Measurements from ENCODE around the gene DOC2B.

DOC2B gene

GRCh38 chr17:160336-160735 lies 21.1 kb downstream of the DOC2B start:
- DNase-seq, result no peak

DNA sequence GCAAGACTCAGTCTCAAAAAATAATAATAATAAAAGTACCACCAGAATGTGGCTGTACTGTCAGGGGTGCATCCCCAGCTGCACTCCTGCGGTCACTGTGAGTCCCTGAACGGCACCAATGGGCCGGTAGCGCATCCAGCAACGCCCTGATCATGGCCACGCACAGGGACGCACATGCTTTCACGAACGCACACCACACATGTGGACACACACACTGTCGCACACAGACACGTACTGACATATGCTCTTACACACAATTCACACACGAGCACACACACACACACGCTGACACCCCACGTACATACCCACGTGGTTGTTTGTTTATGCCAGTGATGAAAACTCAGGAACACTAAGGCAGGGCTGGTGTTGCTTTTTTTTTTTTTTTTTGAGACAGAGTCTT lies 21.8 kb downstream of the DOC2B start:
- DNase-seq, result no peak

- no peak for DNase-seq
These were observed 23.1 kb downstream of the DOC2B start for GRCh38 chr17:158379-158778.

GRCh38 chr17:157901-158300 lies 23.5 kb downstream of the DOC2B start:
- no peak for DNase-seq

DNA sequence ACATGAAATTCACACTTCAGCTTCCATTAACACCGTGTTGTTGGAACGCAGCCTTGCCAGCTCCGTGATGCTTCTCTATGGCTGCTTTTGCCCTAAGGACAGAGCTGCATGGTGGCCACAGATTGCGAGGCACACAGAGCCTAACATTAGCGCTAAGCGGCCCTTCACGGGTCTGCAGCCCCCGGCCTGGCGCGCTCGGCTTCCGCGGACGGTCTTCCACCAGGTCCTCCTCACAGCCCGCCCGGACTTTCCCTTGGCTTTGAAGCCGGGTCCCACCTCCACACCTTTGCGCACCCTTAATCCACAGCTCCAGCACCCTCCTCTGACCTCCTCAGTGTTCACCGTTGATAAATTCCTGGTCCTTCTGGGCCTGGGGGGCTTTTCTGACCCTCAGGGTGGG lies 24.5 kb downstream of the DOC2B start:
- no peak for DNase-seq

DNA sequence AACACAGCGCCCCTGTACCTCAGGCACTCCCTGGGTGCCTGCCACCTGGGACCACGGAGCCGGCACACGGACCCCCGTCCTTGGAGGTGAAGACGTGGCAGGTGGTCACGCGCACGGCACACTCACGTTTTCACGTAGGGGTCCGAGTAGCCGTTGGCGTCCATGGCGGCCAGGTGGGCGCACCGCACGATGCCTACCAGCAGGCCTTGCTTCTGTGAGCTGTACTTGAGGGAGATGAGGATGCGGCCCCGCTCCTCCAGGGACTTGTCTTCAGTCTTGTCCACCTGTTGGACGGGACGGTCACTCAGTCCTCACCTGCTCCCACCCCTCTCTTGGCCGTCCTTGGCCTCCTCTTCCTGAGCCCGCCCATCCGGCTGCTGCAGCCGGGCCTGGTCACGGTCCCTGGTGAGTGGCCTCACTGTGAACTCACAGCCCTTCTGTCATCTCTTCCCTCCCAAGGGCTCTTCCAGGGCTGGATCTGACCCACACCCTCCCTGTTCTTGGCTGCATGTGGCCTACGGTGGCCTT lies 25.3 kb downstream of the DOC2B start:
- no peak for DNase-seq

DNA sequence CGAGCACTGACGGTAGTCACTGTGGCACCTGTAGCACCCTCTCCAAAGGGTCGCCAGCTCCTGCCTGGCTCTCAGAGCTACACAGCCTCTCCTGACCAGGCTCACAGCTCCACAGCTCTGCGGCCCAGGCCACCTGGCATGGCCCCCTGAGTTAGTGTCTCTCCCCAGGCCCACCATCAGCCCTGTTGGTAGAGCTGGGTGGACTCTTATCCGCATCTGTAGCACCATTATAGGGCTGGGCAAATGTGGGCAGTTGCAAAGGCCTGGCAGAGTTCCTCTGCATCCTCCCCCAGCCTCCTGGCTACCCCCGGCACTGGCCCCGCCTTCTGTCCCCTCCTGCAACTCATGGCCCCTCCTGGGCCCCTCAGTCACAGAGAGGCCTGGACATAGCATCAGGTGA lies 25.9 kb downstream of the DOC2B start:
- no peak for DNase-seq

GRCh38 chr17:153851-154250 lies 27.6 kb downstream of the DOC2B start:
- no peak for DNase-seq

GRCh38 chr17:152860-153420 lies 28.5 kb downstream of the DOC2B start:
- no peak for DNase-seq

DNA sequence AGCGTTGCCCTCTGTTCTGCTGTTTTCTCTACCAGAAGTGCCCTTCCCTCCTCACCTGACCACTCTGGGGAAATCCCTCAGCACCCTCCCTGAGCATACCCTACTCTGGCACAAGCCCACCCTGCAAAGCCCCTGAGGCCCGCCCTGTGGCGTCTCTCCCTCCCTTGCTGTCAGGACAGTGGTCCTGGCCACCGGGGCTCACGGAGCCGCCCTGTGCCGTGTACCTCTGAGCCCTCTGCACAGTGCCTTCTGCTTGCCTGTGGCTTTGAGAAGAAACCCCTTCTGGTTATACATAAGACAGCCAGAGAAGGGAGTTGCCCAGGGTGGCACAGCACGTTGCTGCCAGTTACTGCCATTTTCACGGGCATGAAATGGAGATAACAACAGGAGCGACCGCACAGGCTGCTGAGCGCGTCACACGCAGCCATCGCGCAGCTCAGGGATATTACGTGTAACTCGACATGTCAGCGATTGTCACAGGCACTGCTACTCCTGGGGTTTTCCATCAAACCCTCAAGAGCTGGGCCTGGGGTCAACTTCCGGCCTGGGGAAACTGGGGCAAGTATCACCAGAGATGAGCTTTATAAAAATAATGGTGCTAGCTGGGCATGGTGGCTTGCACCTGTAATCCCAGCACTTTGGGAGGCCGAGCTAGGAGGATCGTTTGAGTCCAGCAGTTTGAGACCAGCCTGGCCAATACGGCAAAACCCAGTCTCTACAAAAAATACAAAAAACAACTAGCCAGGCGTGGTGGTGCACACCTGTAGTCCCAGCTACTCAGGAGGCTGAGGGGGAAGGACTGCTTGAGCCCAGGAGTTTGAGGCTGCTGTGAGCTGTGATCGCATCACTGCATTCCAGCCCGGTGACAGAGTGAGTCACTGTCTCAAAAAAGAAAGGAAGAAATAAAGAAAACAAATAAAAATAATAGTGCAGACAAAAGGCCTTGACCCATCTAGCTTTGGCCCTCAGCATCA lies 29.3 kb downstream of the DOC2B start:
- DNase-seq, result no peak

DNA sequence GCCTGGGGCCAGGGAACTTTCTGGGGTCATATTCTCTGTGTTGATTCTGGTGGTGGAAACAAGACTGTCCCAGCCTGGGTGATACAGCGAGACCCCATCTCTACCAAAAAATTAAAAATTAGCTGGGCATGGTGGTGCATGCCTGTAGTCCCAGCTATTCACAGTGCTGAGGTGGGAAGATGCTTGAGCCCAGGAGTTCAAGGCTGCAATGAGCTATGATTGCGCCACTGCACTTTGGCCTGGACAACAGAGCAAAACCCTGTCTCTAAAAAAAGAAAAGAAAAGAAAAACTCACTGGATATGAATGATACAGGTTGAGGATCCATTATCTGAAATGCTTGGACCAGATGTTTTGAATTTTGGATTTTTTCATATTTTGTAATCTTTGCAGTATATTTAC lies 30.4 kb downstream of the DOC2B start:
- no peak for DNase-seq

DNA sequence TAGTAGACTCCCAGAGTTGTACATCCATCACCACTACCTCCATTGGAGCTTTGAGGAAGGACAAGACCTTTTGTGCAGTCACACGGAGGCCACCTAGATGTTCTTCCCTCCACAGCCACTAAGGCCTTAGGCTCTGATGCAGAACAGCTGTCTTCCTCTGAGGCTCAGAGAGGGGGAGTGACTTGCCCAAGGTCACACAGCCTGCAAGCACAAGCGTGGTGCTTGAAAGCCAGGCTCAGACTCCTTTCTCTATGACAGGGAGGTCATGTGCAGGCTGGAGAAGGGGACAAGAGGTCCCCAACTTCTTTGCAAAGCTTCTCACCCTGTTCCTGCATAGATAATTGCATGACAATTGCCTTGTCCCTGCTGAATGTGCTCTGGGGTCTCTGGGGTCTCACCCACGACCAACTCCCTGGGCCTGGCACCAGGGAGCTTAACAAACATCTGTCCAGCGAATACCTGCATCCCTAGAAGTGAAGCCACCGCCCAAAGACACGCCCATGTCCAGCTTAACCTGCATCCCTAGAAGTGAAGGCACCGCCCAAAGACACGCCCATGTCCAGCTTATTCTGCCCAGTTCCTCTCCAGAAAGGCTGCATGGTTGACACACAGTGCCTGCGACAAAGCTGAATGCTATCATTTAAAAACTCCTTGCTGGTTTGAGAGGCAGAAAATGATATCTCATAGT lies 31.4 kb downstream of the DOC2B start:
- DNase-seq, result no peak

GRCh38 chr17:149231-149630 lies 32.2 kb downstream of the DOC2B start:
- no peak for DNase-seq

- DNase-seq, result no peak
These were observed 32.7 kb downstream of the DOC2B start for GRCh38 chr17:148757-149156.

GRCh38 chr17:147796-148740 lies 33.4 kb downstream of the DOC2B start:
- no peak for DNase-seq

DNA sequence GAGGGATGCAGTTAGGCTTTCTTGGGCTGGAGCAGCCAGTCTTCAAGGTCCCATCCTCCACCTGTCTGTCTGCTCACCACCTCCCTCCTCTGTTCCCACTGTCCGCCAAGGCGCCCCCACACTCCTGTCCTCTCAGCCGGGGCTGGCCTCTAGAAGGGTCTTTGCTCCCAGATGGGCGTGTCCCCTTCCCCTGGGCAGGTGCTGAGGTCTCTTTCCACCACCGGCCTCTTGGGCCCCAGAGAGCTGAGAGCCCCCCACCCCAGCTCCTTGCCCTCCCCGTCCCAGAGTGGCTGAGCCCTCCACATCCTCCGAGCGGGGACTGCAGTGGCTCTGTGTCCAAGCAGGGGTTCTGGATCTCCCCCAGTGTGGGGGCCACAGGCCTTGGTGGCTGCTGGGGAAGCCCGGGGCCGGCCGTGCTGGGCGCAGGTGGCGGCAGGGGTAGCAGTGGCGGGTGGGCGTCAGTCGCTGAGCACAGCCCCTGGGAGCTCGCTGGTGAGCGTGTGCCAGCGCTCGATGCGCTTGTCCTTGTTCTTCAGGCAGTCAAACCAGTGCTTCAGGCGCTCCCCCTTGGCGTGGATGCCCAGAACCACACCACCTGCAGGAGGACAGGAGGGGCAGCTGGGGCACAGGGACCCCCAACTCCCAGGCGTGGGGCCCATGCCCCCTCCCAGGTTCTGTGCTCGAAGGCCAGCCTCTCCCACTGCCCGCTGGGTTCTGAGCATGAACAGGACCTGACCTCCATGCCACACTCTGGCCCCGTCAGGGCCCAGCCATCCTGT lies 34.3 kb downstream of the DOC2B start:
- no peak for DNase-seq

DNA sequence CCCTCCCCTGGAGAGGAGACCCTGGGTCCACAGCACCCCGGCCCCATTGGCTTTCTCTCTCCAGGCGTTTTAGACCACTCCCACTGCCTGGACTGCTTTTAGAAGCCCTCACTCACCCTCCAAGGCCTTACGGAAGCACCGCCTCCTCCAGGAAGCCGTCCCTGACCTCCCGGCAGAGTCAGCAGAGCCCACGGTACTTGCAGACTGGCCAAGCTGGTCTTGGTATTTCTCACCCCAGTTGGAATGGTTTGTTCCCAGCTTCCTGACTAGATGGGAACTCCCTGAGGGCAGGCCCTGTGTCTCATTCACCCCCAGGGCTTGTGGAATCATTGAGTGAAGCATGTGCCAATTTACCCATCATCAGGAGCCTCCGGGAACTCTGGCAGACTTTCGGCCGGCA lies 34.9 kb downstream of the DOC2B start:
- no peak for DNase-seq

- DNase-seq, result no peak
These were observed 35.5 kb downstream of the DOC2B start for GRCh38 chr17:145671-146541.

GRCh38 chr17:144936-145670 lies 36.3 kb downstream of the DOC2B start:
- DNase-seq, result no peak
